HG02798 (cell line): ENCODE data around the gene WBP2NL.
A peak's percentile ranks its signal among the peaks of the same experiment; 100 is the strongest.
"Not testable (repeated sequence)": the region's sequence is repeated elsewhere in the genome, so short reads cannot be mapped to it uniquely, and the experiment has no call there.

Experiments
- ATAC-seq: cut with Tn5 transposase; IDR thresholded peaks from one replicate; pipeline ENCODE4 v1.9.1; 2021; ENCODE audit warnings: mild to moderate bottlenecking; ENCODE audit not compliant: unreplicated experiment, poor library complexity

The WBP2NL gene, protein sequence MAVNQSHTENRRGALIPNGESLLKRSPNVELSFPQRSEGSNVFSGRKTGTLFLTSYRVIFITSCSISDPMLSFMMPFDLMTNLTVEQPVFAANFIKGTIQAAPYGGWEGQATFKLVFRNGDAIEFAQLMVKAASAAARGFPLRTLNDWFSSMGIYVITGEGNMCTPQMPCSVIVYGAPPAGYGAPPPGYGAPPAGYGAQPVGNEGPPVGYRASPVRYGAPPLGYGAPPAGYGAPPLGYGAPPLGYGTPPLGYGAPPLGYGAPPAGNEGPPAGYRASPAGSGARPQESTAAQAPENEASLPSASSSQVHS

DNA sequence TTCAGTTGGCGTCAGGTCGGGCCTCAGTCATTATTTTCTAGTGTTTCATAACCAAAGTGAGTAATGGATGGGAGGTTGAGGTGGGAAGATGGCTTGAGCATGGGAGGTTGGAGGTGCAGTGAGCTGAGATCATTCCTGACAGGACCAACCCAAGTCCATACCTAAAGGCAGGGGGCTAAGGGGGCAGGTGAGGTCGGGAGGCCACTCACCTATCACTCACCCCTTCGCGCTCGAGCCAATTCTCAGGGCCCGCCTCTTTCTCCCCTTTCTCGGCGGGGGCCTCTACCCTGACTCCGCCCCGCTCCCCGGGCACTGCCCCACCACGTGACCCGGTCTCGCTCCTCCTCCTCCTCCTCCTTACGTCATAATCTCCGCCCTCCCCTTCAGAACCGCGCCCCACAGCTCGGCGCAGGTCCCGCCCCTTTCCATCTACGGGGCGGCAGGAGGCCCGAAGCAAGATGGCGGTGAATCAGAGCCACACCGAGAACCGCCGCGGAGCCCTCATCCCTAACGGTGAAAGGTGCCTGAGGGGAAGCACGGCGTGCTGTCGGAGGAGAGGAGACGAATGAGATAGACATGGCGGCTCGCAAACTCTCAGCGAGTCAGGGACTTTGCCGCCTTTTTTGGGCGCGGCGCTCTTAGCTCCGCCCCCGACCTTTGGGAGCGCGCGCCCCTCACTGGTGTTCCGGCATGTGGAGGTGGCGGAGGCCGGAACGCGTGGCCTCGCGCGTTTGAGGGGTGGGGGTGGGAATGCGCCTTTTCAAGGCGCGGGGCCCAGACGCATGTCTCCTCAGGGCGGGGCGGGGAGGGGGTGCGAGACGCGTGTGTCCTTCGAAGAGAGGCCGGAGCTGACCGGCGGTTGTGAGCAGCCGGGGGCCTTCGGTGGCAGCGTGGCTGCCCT is at the start of gene WBP2NL:
TSS of gene WBP2NL (plus strand) at position 428 of the 901 bp plus-strand sequence. CDS start at position 459, 31 bp downstream.
- peak; percentile 95 for ATAC-seq

DNA sequence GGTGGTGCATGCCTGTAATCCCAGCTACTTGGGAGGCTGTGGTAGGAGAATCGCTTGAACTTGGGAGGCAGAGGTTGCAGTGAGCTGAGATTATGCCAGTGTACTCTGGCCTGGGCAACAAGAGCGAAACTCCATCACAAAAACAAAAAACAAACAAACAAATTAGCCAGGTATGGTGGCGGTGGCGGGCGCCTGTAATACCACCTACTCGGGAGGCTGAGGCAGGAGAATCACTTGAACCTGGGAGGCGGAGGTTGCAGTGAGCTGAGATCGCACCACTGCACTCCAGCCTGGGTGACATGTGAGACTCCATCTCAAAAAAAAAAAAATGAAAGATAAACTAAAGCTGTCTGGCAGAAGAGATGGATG is 49.7 kb upstream of the WBP2NL start:
- ATAC-seq: not testable (repeated sequence)

DNA sequence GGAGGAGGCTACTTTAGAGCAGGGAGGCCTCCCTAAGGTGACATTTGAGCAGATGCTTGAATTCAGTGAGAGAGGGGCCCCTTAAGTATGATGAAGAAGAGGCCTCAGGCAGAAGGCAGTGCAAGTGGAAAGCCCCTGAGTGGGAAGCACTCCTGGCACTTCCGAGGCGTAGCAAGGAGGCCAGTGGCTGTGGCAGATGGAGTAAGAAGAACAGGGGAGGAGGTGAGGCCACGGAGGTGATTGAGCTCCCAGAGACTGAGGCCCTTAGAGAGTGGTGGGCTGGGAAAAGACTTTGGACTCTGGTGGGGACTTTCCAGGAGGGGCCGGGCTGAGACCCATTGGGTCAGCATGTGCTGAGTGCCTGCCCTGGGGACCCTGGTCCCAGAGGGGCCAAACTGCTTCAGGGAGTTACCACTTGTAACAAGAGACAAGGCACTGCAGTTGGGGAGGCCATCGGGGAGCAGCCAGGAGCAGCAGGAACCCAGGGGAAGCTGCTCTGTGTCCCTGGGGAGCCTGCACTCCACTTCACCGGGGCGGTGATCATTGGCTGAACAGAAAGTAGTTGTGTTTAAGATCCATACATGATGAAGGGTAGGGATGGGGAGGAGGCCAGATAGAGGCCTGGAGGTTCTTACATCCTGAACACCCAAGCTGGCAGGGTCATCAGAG is 49.2 kb upstream of the WBP2NL start:
- no peak for ATAC-seq

DNA sequence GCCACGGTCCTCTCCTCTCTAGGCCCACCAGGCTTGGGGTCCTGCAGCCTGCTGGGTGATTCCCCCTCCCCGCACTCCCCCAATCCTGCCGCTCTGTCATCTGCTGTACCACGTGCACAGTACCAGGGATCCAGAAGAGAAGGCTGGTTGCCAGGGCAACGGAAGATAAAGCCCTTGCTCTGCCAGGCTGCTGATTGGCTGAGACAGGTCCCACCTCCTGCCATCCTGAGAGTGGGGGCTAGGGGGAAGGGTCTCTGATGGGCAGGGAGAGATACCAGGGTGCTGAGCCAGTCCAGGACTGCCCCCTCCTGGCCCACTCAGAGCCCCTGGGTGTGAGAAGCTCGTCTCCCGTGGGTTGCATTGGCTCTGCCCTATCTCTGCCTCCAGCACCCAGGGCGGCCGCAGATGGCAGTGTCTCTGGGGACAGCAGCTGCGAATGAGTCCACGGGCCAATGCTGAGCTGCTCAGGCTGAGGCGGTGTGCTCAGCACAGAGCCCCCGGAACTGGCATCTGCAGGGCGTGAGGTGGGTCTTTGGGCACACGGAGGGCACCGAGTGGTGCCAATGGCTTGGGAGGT is 46.6 kb upstream of the WBP2NL start, which contains the start of gene SMIM45:
TSS of gene SMIM45 (plus strand) at position 253 of the 577 bp plus-strand sequence.
- no peak for ATAC-seq

- no peak for ATAC-seq
These were observed 45.9 kb upstream of the WBP2NL start for GRCh38 chr22:41952713-41953112.

DNA sequence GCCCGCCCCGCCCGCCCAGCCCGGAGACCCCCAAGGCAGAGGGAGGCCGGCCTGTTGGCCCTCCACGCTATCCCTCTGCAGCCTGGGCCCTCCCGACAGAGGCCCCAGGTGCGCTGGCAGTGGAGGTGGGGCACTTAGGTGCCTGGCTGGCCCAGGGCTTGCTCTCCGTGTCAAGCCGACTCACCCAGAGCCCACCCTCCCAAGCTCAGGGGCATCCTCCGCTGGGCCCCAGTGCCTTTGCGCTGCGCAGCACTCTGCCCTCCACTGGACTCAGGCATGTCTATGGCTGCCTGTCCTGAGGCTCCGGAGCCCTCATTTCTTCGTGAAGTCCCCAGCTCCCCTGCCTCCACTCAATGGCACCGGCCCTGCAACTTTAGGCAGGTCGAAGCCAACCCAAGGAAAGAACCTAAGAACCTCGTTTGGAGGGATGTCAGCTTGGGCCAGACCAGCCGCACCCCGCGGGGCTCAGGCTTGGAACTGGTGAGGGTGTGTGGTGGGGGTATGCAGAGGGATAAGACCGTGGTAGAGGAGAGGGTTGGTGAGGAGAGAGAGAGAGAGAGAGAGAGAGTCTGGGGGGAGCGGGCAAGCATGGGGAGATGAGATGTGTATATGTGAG is 40.5 kb upstream of the WBP2NL start:
- ATAC-seq: peak; percentile 24

DNA sequence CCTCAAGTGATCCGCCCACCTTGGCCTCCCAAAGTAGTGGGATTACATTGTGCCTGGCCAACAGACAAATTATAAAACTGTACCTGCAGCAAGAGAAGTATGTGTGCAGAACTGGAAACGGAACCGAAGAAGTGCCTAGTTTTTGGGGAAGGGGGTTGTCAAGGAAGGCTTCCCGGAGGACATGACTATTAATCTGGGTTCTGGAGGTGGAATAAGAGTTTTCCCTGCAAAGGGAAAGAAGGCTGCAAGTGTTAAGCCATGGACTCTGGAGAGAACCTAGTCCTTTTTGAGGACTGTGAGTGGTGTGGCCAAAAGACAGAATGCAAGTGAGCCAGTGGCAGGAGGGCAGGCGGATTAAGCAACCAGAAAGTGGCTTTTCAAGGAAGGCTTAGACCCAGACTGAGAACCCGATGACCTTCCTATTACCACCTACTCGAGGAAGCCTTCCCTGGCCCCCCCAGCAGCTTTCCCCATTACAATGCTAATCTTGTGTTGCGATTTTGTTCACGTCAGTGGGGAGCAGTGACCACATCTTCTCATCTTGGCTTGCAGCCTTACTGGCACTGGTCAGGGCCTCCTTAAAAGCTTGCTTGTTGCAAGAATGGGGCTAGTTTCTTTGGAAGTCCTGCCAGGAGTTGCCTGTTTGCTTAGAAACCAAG is 35.0 kb upstream of the WBP2NL start:
- no peak for ATAC-seq

GRCh38 chr22:41964112-41964491 is 34.5 kb upstream of the WBP2NL start:
- no peak for ATAC-seq

DNA sequence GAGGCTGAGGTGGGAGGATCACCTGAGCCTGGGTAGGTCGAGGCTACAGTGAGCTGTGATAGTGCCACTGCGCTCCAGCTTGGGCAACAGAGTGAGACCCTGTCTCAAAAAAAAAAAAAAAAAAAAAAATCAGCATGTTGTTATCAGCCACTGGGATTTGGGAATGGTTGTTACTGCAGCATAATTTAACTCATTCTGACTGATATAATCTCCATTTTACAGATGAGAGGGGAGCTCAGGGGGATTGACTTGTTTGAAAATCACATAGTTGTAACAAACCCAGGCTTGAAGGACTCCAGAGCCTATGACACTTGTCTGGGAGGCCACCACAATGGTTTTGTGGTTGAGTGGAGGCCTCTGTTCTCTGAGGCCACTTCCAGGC is 32.4 kb upstream of the WBP2NL start:
- no peak for ATAC-seq

DNA sequence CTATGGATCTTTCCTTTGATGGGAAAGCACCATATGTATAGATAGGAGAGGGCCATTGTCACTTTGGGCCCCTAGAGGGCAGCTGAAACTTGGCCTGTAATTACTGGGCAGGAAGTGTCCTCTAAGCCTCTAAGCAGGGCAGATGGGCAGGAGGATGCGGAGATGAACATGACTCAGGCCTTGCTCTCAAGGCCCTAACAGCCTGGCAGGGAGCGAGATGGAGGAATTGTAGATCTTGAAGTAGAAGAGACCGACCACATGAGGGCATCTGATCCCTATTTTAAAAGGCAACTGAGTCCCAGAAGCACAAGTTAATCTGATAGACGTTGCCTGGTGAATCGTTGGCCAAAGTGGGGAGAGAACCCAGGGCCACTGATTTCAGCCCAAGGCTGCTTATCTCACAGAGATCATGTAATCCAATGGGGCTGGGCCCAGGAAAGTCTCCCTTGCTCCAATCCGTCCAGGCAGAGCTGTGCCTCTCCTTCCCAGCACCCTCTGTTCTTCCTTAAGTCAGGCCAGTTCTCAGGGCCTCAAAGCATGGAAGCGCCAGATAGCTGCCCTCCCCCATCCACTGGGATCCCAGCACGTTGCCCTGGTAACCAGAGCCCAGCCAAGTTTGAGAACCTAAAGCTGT is 31.9 kb upstream of the WBP2NL start:
- no peak for ATAC-seq

DNA sequence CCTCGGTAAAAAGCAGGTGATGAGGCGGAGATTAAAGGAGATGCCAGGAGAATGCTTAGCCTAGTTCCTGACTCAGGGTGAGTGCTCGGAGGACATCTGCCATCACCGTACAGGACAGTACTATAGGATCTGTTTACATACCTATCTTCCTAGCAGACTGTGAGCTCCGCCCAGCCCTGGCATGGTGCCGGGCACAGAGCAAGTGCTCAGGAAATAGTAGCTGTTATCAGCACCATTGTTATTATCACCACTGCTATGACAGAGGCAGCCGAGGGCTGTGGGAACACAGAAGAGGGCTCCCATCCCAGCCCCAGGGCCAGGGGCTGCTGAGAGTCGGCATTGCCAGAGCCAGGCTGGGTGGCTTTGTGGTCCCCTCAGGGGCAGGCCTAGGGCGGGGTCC is 30.0 kb upstream of the WBP2NL start:
- no peak for ATAC-seq

GRCh38 chr22:41969110-41969646 is 29.4 kb upstream of the WBP2NL start, which contains the start of gene SEPTIN3:
Gene SEPTIN3 (plus strand): TSS chr22:41969443. CDS start chr22:41971493, 2,050 bp downstream.
- ATAC-seq: no peak

DNA sequence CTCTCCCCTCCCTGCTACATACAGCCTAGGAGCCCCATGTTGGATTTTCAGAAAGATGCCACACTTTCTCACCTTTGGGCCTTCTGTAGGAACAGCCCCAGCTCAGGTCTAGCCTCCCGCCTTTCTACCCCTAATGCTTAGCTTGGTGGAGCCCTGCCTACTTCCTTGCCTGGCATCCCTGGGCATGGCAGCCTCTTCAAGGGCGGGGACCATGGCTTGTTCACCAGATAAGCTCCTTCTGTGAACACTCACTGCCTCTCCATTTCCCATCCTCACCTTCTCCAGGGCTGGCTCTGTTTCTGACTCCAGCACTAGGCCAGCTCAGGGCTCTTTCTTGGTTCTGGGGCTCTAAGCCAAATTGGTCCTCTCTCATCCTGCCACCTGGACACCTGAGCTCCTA is 28.0 kb upstream of the WBP2NL start:
- no peak for ATAC-seq

GRCh38 chr22:41971431-41971830 is 27.2 kb upstream of the WBP2NL start:
- ATAC-seq: no peak

DNA sequence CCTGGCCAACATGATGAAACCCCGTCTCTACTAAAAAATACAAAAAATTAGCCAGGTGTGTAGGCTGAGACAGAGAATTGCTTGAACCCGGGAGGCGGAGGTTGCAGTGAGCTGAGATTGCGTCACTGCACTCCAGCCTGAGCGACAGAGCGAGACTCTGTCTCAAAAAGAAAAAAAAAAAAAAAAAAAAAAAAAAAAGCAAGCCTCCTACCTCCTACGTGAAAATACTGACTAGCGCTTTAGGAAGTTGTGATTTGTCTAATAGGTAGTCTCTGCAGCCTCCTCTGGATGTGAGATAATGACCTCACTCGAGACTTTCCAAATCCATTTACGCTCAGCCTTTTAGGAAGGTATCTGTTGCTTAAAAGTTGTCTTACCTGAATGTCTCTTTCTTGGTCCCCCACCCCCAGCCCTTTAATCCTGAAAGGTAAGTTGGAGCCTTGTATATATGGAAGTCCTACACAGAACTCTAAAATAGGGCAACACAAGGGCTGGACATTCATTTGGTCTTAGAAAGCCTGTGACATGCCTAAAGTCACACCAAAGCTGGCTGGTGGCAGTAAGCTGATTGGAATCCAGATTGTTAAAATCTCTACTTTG is 23.8 kb upstream of the WBP2NL start:
- ATAC-seq: no peak

DNA sequence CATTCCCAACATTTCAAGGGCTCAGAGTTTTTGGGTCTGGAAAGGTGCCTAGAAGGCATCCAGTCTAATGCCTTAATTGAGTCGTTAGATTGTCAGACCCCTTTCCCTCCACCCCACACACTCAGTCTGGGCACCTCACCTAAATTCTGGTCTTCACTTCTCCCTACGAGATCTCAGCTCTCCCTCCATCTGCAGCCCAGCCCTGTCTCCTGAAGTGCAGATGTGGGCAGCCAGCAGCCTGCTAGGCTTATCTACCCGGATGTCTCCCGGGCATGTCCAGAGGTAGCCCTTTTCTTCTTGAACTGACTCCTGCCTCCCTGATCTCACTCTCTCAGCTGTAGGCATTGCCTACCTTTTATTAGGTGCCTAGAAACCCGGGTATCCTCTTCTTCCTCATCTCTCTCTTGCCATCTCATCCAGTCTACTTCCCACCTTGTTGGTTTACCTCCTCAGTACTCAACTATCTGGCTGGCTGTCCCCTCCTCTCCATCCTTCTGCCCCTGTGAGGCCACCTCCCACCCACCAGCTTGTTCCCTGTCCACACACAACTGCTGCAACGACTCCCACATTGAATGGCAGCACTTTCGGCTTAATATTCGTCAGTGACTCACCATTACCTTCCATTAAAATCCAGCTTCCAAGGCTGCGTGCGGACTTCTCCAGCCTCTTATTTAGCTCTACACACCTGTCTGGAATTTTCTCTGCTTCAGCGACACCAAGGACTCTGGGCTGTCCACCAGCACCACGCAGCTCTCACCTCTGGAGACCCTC is 23.1 kb upstream of the WBP2NL start:
- ATAC-seq: no peak

GRCh38 chr22:41976070-41976901 is 22.3 kb upstream of the WBP2NL start:
- ATAC-seq: no peak
